ENCODE measurements around the gene TEP1.

DNA sequence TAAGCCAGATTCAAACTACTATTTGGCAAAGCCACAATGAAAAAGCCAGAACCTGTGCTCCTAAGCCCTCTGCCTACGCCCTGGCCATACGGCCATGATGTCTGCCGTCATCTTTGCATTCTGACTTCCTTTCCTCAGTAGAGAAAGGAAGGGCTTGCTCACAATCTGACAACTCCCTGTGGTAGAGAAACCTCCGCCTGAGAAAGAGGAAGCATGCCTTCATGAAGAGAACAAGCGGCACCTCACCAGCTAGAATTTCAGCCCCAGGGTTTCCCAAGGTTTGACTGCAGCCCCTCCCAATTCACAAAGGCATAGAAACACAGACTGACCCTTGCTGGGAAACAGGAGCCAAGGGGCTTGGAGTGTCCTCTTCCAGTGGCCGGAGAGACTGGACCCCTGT, 25.7 kb downstream of the TEP1 start:
- TF ChIP-seq, protein P1, sequence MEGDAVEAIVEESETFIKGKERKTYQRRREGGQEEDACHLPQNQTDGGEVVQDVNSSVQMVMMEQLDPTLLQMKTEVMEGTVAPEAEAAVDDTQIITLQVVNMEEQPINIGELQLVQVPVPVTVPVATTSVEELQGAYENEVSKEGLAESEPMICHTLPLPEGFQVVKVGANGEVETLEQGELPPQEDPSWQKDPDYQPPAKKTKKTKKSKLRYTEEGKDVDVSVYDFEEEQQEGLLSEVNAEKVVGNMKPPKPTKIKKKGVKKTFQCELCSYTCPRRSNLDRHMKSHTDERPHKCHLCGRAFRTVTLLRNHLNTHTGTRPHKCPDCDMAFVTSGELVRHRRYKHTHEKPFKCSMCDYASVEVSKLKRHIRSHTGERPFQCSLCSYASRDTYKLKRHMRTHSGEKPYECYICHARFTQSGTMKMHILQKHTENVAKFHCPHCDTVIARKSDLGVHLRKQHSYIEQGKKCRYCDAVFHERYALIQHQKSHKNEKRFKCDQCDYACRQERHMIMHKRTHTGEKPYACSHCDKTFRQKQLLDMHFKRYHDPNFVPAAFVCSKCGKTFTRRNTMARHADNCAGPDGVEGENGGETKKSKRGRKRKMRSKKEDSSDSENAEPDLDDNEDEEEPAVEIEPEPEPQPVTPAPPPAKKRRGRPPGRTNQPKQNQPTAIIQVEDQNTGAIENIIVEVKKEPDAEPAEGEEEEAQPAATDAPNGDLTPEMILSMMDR (IDR thresholded peaks at IDR 0.05; ENCODE audit: insufficient read depth, low read length, poor library complexity, severe bottlenecking): no peak
- no peak for TF ChIP-seq EZH2phosphoT487 (conservative IDR thresholded peaks at IDR 0.05; ENCODE audit: low read length)

Data from SU-DHL-6 (cell line).